Stimulated activated CD4-positive, alpha-beta T cell treated with anti-CD3 and anti-CD28 coated beads, Interleukin-4, amount 100 ng/mL, for 48 hours (primary cell): ENCODE data around the gene LRRC72.
"Not testable (repeated sequence)": the region's sequence is repeated elsewhere in the genome, so short reads cannot be mapped to it uniquely, and the experiment has no call there.

Experiments
- DNase-seq, 2 donors: peaks; one replicate each; pipeline ENCODE4 v3.0.0-alpha.2; 2020; ENCODE audit warnings: low read depth in 2 of 2

LRRC72 gene

GRCh38 chr7:16581286-16581685 lies 54.7 kb downstream of the LRRC72 start:
- no peak for DNase-seq

DNA sequence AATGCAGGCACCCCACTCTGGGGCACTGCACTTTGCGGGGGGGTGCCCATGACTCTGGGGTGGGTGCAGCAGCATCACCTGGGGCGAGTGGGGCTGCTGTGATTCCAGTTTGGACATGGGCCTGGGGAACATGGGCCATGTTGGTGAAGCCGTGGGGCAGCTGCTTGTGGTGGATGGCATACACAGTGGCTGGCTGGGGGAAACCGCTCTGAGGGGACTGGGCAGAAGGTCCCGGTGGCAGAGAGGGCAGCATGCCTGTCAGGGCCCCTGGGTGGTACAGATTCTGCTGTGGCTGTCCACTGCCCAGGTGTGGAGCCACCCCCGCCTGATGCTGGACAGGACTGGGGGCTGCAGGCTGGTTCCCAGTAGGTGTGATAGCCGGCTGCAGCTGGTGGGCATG lies 57.2 kb downstream of the LRRC72 start:
- DNase-seq, result no peak

- DNase-seq, result no peak
Measured at GRCh38 chr7:16585540-16585939, 58.9 kb downstream of the LRRC72 start.

DNA sequence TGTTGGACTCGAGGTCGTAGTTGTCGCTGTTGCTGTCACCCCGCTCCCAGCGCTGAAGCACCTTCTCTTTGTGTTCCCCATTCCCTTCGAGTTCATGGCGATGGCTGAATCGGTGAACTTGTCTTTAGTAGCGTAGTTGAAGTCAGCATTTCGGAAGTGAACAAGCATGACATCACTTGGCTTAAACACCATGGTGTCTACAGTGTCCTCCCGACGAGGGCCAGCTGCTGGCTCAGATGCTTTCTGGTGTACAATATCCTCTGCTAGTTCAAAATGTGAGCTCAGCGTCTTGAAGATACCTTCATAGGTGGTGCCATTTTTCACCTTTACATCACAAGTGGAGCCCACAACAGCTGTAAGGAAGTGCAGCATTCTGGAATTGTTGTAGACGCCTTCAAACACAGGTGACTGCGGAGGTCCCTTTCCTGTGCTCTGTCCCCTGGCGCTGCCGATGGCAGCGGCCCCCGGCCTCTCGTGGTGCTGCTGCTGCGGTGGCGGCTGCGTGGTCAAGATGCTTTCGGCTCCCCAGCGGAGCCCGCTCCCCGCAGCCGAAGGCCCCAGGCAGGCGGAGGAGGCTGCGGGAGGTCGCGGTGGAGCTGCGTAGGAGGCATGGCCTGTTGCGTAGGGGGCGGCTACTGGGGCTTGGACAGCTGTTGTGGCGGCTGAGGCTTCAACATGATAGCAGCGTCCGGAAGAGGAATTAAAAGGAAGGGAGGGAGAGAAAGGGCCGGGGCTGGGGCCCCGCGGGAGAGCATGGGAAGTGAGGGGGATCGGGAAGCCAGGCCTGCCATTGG lies 59.7 kb downstream of the LRRC72 start:
- DNase-seq, result no peak

- DNase-seq, result no peak
Measured at GRCh38 chr7:16587129-16587528, 60.5 kb downstream of the LRRC72 start.

- DNase-seq, result no peak
Measured at GRCh38 chr7:16587790-16588189, 61.2 kb downstream of the LRRC72 start.

DNA sequence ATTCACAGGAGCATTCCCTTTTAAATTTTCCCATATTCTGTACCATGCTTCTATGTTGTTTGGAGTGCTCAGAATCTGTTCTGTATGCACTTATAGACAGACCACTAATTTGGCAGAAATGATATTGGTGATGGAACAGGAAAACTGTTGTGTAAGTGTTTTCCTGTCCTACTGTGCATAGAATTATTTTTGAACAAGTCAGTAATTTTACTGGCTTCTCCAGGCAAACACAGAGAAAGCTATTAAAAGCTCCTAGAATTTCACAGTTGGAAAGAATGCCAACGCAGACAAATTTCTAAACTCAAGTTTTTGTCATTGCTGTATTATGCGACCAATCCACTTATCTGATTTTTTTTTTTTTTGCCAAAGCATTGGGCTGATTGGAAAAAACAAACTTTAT lies 63.3 kb downstream of the LRRC72 start:
- DNase-seq, result no peak

DNA sequence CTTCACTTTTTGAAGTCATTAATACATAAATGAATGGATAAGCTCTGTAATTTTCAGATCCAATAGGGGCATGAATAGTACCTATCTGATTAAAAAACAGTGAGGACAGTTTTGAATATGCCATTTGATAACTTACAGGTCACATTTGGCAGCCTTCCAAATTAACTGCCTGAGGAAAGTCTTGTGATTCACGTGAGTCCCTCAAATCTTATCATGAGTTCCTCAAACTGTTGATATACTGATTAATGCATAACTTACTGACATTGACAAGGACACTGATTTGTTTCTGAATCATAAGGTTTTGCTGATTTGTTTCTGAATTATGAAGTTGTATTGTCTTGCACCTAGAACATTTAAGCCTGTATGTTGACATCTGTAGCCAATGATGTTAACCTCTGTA lies 63.8 kb downstream of the LRRC72 start:
- no peak for DNase-seq

DNA sequence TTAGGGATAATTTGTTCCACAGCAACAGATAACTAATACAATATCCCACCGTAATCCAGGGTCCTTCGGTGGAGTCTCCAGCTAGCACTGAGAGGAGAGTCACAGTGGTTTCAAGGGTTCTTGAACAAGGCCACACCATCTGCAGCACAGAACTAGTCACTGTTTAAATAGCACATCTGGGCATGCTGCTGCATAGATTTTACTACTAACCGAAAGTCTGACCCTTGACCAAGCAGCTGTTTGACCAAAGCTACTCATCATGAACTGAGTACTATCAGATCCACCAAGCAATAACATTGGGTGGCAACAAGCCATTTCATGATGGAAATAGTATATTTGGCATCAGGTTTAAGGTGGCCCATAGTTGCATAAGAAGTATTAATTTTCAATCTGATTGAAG lies 65.8 kb downstream of the LRRC72 start:
- DNase-seq, result no peak

- DNase-seq, result no peak
Measured at GRCh38 chr7:16594061-16594460, 67.4 kb downstream of the LRRC72 start.

- DNase-seq, result no peak
Measured at GRCh38 chr7:16594676-16595075, 68.1 kb downstream of the LRRC72 start.

- DNase-seq, result not testable (repeated sequence)
Measured at GRCh38 chr7:16595596-16595995, 69.0 kb downstream of the LRRC72 start.

- no peak for DNase-seq
Measured at GRCh38 chr7:16598015-16598414, 71.4 kb downstream of the LRRC72 start.

GRCh38 chr7:16599860-16600259 lies 73.2 kb downstream of the LRRC72 start:
- DNase-seq, result no peak

- no peak for DNase-seq
Measured at GRCh38 chr7:16603633-16604032, 77.0 kb downstream of the LRRC72 start.

- no peak for DNase-seq
Measured at GRCh38 chr7:16604054-16604453, 77.4 kb downstream of the LRRC72 start.

DNA sequence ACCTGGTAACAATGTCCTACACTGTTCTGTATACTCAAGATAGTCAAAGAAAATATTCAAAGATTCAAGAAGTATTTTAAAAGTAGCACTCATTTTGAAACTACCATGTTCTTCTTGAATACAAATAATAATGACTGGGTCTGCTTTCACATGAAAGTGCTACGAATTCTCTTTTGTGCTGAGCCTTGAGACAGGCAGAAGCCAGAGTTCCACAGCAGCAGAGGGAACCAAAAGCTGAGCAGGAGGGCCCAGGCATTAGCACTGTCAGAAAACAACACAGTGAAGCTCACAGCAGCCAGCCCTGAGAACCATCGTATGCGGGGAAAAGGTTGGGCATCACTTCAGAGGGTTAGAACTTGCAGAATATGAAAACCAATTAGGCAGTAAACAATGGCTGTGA lies 80.1 kb downstream of the LRRC72 start:
- no peak for DNase-seq

DNA sequence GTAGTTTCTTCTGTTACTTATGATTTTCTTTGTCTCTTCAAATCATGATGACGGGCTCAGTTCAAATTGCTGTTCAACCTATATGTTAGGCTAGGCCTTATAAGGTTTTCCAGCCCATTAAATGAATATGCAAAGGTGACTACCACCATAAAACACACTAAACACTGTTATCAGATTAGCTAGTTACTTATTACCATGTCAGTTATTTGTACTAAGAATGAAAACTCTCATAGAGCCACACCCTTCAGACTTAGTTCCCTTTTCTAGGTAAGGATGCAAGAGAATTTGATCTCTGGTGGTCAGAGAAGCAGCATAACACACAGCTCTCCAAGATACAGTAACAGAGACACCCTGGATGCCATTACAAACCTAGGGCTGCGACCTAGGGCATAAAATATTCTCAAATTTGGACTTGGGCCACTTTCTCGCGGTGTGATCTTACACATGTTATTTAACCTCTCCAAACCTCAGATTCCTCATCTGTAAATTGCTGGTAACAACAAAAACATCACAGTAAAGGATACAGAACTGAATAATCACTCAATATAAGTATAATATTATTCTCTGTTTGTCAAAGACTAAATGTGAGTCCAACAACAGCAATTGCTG lies 83.3 kb downstream of the LRRC72 start:
- DNase-seq, result no peak

GRCh38 chr7:16611711-16612110 lies 85.1 kb downstream of the LRRC72 start:
- DNase-seq, result no peak

- DNase-seq, result no peak
Measured at GRCh38 chr7:16615228-16615627, 88.6 kb downstream of the LRRC72 start.

GRCh38 chr7:16616122-16616521 lies 89.5 kb downstream of the LRRC72 start:
- no peak for DNase-seq

DNA sequence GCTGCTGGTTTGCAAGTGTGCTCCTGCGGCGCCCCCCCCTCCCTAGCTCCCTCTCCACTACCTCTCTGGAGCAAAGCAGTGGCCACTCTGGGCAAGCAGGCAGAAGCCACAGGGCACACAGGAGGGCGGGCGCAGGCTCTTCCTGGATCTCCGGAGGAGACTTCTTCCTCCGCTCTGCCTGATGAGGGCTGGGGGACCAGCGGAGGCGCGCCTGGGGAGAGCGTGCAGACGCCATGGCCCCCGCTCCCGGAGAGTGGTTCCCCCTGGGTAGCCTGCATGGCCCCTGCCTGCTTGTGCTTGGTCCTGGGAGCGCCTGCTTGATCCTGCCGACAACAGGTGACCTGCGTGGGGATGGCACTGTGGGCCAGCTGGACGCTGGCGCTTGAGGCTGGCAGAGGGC lies 89.9 kb downstream of the LRRC72 start:
- no peak for DNase-seq

DNA sequence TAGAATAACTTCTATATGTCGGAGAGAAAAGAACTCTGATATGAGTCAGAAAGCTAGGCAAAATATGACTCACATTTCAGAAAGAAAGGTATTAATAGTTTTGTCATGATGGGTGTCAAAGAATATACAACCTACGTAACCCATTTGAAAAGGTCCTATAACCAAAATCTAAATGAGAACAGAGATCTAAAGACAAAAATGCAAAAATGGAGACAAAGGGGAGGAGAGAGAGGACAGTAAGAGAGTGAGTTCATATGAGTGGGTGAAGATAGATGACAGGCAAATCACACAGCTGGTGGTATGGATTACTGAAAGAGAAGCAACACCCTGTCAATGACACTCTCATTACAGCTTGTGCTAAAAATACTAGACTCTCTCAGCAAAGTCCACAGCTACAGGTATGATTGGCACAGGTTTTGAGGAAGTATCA lies 93.4 kb downstream of the LRRC72 start:
- peak in 1 of 2 donors; percentile 3 for DNase-seq

GRCh38 chr7:16626388-16626787 lies 99.8 kb downstream of the LRRC72 start:
- DNase-seq, result no peak
